Activated B cell treated with CpG ODN at 0.5 μM for 24 hours (primary cell): ENCODE results near the gene IRGC. TPM values are rescaled to one million over a fixed set of nuclear protein-coding genes. Genes with fewer than 3 reads are reported as not detected.

Experiments used
- ATAC-seq: fragments of 200-7000 bp; cut with Tn5 transposase; one replicate; pipeline ENCODE4 v1.10.0; 2021; ENCODE audit warnings: low read depth, mild to moderate bottlenecking, moderate library complexity
- CTCF ChIA-PET: fragments of 350-600 bp; sonication (Branson Sonifier 250); formaldehyde crosslinking; loops from one replicate; lab custom pipeline; 2021; ENCODE audit warnings: antibody characterized with exemption; lab: Charles Lee
- POLR2A ChIA-PET: fragments of 350-600 bp; sonication (Branson Sonifier 250); formaldehyde crosslinking; loops from one replicate; lab custom pipeline; 2021; ENCODE audit warnings: antibody characterized with exemption; lab: Charles Lee
- DNase-seq: peaks from one replicate; pipeline ENCODE4 v3.0.0; 2022
- H3K27ac Mint-ChIP-seq: one replicate; pipeline ENCODE4 v1.8.0; 2020; ENCODE audit warnings: mixed read lengths
- H3K27me3 Mint-ChIP-seq: one replicate; pipeline ENCODE4 v1.8.0; 2021; ENCODE audit warnings: mixed read lengths
- H3K36me3 Mint-ChIP-seq: one replicate; pipeline ENCODE4 v1.8.0; 2021; ENCODE audit warnings: low read depth, mixed read lengths
- H3K4me1 Mint-ChIP-seq: one replicate; pipeline ENCODE4 v1.8.0; 2021; ENCODE audit warnings: mixed read lengths
- H3K4me3 Mint-ChIP-seq: one replicate; pipeline ENCODE4 v1.8.0; 2020; ENCODE audit warnings: mild to moderate bottlenecking, mixed read lengths
- H3K9me3 Mint-ChIP-seq: one replicate; pipeline ENCODE4 v1.8.0; 2020; ENCODE audit warnings: mixed read lengths
- CTCF ChIP-seq: fragments of 200-600 bp; IDR thresholded peaks from one replicate; pipeline ENCODE4 v1.8.0; 2022; ENCODE audit warnings: antibody characterized with exemption, mild to moderate bottlenecking
- intact Hi-C: fragments of 100-400 bp; cut with micrococcal nuclease; formaldehyde crosslinking; loops from one replicate; pipeline ENCODE4 v1.15.1; 2024
- total RNA-seq: library from RNA; stranded (reverse); gene quantifications from 2 replicates; pipeline ENCODE4 v1.2.3, GENCODE V29; 2022

IRGC gene
- total RNA-seq, 1 donor from 2014 or later = not detected

- Mint-ChIP-seq H3K36me3 (no peaks in the 10 kb centered on the region), H3K4me3 (no peak overlapping the region), H3K4me1 (no peaks in the 10 kb centered on the region), H3K9me3 (no peaks in the 10 kb centered on the region), H3K27ac (no peak overlapping the region), H3K27me3 (no peaks in the 10 kb centered on the region)
- no peak for TF ChIP-seq CTCF
- ChIA-PET CTCF (no interaction called here), POLR2A (no interaction called here)
- intact Hi-C loops = no loop called here
- ATAC-seq (no peak), DNase-seq (no peak)
Observed at GRCh38 chr19:43683905-43684304, 32.0 kb upstream of the IRGC start.

- Mint-ChIP-seq H3K27ac (no peak overlapping the region), H3K4me1 (no peaks in the 10 kb centered on the region), H3K9me3 (no peaks in the 10 kb centered on the region), H3K27me3 (no peaks in the 10 kb centered on the region), H3K36me3 (no peaks in the 10 kb centered on the region), H3K4me3 (no peak overlapping the region)
- CTCF ChIA-PET = no interaction called here
- POLR2A ChIA-PET = no interaction called here
- DNase-seq (no peak), ATAC-seq (no peak)
- TF ChIP-seq CTCF = no peak
- intact Hi-C loops = no loop called here
Observed at GRCh38 chr19:43684326-43684725, 31.6 kb upstream of the IRGC start.

GRCh38 chr19:43687660-43687997 lies 28.2 kb upstream of the IRGC start:
- no peak for TF ChIP-seq CTCF
- H3K36me3 Mint-ChIP-seq = no peaks in the 10 kb centered on the region
- ATAC-seq (no peak), DNase-seq (no peak)
- H3K4me1 Mint-ChIP-seq = no peaks in the 10 kb centered on the region
- POLR2A ChIA-PET = interaction anchor here (1.2 kb wide), 1 partner anchor 155 kb away, joined by 4 read pairs; the partner anchor contains the start of gene ZNF575
- intact Hi-C loops = no loop called here
- no peaks in the 10 kb centered on the region for H3K27me3 Mint-ChIP-seq
- H3K9me3 Mint-ChIP-seq = peaks cover 17% of the 10 kb centered on the region
- H3K27ac Mint-ChIP-seq = no peak overlapping the region
- CTCF ChIA-PET = no interaction called here
- no peak overlapping the region for H3K4me3 Mint-ChIP-seq

GRCh38 chr19:43688059-43688701 lies 27.7 kb upstream of the IRGC start:
- peaks cover 3% of the 10 kb centered on the region for H3K27me3 Mint-ChIP-seq
- H3K4me1 Mint-ChIP-seq = no peaks in the 10 kb centered on the region
- ATAC-seq (no peak), DNase-seq (no peak)
- intact Hi-C loops = no loop called here
- H3K4me3 Mint-ChIP-seq = no peak overlapping the region
- H3K9me3 Mint-ChIP-seq = peaks cover 19% of the 10 kb centered on the region
- TF ChIP-seq CTCF = no peak
- ChIA-PET POLR2A (no interaction called here), CTCF (no interaction called here)
- no peaks in the 10 kb centered on the region for H3K36me3 Mint-ChIP-seq
- no peak overlapping the region for H3K27ac Mint-ChIP-seq

- CTCF ChIA-PET = no interaction called here
Observed at GRCh38 chr19:43690444-43690843, 25.4 kb upstream of the IRGC start.

More at GRCh38 chr19:43690444-43690843, 25.4 kb upstream of the IRGC start:
- no peak for TF ChIP-seq CTCF
- H3K36me3 Mint-ChIP-seq = no peaks in the 10 kb centered on the region
- no peak overlapping the region for H3K27ac Mint-ChIP-seq
- H3K4me1 Mint-ChIP-seq = no peaks in the 10 kb centered on the region
- no peak overlapping the region for H3K4me3 Mint-ChIP-seq
- peaks cover 22% of the 10 kb centered on the region for H3K9me3 Mint-ChIP-seq
- peaks cover 6% of the 10 kb centered on the region for H3K27me3 Mint-ChIP-seq
- intact Hi-C loops = no loop called here
- DNase-seq = no peak
- no peak for ATAC-seq
- POLR2A ChIA-PET = no interaction called here
